Inflammatory macrophage treated with lipopolysaccharide for 1 hour (primary cell): Measurements from ENCODE around the gene ALDH1A2.
A peak's percentile ranks its signal among the peaks of the same experiment; 100 is the strongest.
"Not testable (repeated sequence)": the region's sequence is repeated elsewhere in the genome, so short reads cannot be mapped to it uniquely, and the experiment has no call there.

Experiments used
- DNase-seq, 2 donors: peaks; one replicate each; pipeline ENCODE4 v3.0.0-alpha.2; 2020 to 2022

Gene ALDH1A2

GRCh38 chr15:58066042-58066867 is 744 bp upstream of the ALDH1A2 start:
- peak; percentile 41 to 89 for DNase-seq

- peak in 1 of 2 donors; percentile 29 for DNase-seq
Measured at GRCh38 chr15:58064980-58065444, 499 bp downstream of the ALDH1A2 start.

GRCh38 chr15:58064082-58064979 is 1.2 kb downstream of the ALDH1A2 start:
- no peak for DNase-seq

GRCh38 chr15:58063614-58064013 is 1.9 kb downstream of the ALDH1A2 start:
- DNase-seq, result no peak

GRCh38 chr15:58062983-58063382 is 2.5 kb downstream of the ALDH1A2 start:
- DNase-seq, result no peak

GRCh38 chr15:58062175-58062574 is 3.3 kb downstream of the ALDH1A2 start:
- no peak for DNase-seq

GRCh38 chr15:58060575-58060974 is 4.9 kb downstream of the ALDH1A2 start:
- peak in 1 of 2 donors; percentile 28 for DNase-seq

GRCh38 chr15:58058729-58059128 is 6.8 kb downstream of the ALDH1A2 start:
- DNase-seq, result no peak

- DNase-seq, result no peak
Measured at GRCh38 chr15:58058073-58058472, 7.4 kb downstream of the ALDH1A2 start.

GRCh38 chr15:58057559-58057958 is 8.0 kb downstream of the ALDH1A2 start:
- no peak for DNase-seq

- DNase-seq, result no peak
Measured at GRCh38 chr15:58056015-58056414, 9.5 kb downstream of the ALDH1A2 start.

GRCh38 chr15:58053315-58054153 is 12.0 kb downstream of the ALDH1A2 start:
- no peak for DNase-seq

GRCh38 chr15:58052334-58052733 is 13.2 kb downstream of the ALDH1A2 start:
- DNase-seq, result no peak

- DNase-seq, result no peak
Measured at GRCh38 chr15:58049520-58050227, 15.8 kb downstream of the ALDH1A2 start.

GRCh38 chr15:58048261-58048660 is 17.2 kb downstream of the ALDH1A2 start:
- DNase-seq, result no peak

- DNase-seq, result no peak
Measured at GRCh38 chr15:58047149-58047548, 18.4 kb downstream of the ALDH1A2 start.

- peak in 1 of 2 donors; percentile 25 for DNase-seq
Measured at GRCh38 chr15:58046467-58046866, 19.0 kb downstream of the ALDH1A2 start.

- DNase-seq, result not testable (repeated sequence)
Measured at GRCh38 chr15:58045376-58045775, 20.1 kb downstream of the ALDH1A2 start.

- DNase-seq, result no peak
Measured at GRCh38 chr15:58044551-58044950, 21.0 kb downstream of the ALDH1A2 start.

GRCh38 chr15:58043192-58043903 is 22.2 kb downstream of the ALDH1A2 start:
- DNase-seq, result peak; percentile 36 to 75

- DNase-seq, result no peak
Measured at GRCh38 chr15:58042006-58042405, 23.5 kb downstream of the ALDH1A2 start.
